Brain pericyte (primary cell): ENCODE results near the gene CCDC150.
"Not testable (repeated sequence)": the region's sequence is repeated elsewhere in the genome, so short reads cannot be mapped to it uniquely, and the experiment has no call there.

Experiments used
- DNase-seq: peaks from one replicate; pipeline ENCODE4 v3.0.0-alpha.2; 2012; ENCODE audit warnings: low read depth, low spot score

Gene CCDC150

DNA sequence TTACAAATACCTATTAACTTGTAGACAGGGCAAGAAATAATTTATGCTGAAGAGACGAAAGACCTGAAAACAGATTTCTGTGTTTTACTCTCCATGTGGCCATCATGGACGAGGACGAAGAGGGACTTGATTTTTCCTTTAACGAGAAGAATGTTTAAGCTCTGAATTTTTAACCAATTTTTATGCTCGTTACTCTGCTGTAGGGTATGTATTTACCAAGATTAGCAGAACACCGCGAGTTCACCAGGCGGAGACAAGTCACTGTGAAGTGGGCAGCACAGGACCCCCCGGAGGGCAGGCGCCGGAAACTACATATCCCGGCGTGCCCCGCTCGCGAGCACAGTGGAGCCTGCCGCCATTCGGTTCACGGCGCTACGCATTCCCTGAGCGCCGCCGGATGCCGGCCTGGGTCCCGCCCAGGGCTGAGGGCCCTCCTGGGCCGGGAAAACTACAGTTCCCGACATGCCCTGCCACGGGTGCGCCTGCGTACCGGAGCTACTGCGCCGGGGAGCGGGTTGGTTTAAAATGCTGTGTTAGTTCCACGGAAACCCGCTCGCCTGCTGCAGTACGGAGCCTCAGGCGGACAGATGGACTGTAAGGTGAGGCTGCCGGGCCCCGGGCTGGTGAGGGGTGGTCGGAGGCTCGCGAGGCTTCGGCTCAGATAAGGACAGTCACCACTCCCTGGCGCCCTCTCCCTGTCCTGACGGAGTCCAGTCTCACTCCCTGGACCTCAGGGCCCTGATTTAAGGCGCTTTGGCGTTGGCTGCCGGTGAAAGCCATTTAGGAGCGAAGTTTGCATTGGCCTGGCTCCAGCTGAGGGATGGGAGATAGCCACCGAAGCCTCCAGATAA, at the start of gene CCDC150:
Gene CCDC150, plus strand, starts transcription at position 536 of the 851 bp plus-strand sequence. Its CDS starts 52 bp downstream, at position 588.
- DNase-seq, result peak; percentile 88

DNA sequence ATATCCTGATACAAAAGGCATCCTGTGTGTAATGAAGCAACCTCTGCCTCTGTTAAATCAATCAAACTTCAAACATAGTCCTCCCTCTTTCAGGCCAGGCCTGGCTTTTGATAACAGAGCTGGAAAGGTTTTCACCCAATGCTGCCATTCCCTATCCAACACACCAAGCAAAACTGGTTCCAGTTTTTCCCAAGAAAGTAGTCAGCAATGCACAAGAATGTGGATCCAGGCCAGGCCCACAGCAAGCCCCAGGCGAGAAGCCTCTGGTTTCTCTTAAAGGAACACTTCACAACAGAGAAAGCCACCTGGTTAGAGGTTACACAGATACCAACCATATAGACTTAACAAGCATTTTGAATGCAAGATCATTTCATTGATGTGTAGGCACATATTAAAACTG, 49.2 kb upstream of the CCDC150 start:
- no peak for DNase-seq

DNA sequence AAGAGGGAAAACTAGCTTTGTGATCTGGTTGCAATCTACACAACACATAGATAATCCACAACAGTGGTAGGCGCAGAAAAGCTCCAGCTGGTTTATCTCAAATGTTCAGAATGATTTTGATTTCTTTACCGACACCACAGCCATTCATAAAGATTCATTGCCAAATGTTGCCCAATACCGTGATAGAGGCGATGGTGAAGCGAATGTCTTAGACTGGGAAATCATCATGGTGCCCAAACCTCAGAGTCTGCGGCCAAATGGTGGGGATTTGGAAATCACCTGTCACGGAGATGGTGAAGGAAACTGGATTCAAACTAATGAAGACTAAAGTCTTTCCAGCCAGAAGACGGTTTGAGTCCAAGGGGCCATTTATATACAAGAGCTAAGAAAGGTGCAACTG, 48.5 kb upstream of the CCDC150 start:
- no peak for DNase-seq

DNA sequence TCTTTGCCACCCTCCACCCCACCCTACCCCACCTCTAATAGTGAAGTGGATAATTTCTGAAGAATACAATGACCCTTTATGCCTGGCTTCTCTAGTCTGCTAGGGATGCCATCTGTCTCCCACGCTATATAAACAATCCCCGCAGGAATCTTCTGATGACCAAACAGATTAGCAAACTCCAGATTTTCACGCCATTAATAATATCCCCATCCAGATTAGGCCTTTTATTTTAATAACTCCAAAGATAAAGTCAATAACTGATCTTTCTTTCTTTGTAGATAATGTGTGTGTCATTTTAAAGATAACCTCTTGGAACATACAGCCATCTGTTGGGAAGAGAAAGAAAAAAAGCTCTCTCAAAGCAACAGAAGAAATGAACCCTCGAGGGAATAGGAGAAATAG, 47.9 kb upstream of the CCDC150 start:
- DNase-seq, result no peak

DNA sequence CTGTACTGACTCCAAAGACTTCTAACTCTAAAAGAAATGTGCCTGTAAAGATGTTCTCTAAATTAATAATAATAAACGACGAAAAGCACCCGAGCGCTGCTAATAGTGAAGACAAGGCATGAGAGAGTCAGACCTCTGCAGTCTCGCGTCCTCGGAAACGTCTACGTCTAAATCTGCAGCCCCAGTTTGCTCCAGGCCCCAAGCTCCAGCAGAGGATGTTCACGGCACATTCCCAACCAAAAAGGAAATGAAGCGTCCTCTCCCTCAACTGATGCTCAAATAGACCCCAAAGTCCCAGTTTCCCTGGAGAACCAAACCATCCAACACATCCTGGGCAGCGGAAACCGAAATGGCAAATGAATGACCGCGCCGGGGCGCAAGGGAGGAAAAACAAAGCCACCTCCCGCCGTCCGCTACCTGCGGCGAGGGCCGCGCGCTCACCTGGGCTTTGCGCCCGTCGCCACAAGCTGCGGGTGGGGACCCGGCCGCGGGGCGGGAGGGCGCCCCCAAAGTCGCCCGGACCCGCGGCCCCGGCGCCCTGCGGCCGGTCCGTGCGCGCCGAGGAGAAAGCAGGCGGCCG, 47.1 kb upstream of the CCDC150 start:
- no peak for DNase-seq

DNA sequence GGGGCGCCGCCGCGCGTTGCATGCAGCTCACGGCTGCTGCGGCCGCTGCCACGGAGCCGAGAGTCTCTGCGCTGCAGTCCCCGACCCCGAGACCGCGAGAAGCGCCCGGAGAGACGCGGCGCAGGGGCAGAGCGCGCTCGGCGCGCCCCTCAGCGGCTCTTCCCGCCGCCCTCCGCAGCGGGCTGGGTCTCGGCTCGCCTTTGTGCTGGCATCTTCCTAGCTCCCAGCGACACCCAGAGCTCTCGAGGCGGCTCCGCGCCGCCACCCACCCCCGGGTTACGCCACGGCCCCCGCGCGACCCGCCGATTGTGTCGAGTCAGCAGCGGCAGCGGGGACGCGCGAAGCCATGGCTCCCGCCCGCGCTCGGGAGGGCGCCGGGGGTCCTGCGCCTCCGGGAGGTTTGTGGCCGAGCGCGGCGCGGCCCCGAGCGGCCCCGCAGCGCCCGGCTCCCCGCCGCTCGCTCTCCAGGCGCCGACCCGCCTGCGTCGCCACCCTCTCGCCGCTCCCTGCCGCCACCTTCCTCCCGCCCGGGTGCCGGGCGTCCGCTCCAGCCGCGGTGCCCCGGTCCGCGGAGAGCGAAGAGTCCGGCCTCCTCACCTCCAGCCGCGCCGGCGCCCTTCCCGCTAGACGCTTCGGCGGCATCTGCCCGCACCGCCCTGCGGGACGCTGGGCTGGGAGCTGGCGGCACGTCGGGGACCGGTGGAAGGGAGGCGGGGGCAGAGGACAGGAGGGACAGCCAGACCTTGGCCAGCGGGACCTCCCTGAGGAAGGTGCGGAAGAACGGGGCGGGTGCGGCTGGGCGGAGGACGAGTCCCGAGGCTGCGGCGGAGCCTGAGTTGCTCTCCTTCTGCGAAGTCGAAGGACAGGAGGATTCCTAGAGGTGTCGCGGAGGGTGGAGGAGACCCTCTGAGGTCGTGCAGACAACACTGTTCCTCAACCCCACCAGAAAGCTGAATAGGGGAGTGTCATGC, 46.3 kb upstream of the CCDC150 start, which contains the start of gene HECW2:
Gene HECW2, minus strand, starts transcription at position 644 of the 971 bp plus-strand sequence.
- DNase-seq, result no peak

DNA sequence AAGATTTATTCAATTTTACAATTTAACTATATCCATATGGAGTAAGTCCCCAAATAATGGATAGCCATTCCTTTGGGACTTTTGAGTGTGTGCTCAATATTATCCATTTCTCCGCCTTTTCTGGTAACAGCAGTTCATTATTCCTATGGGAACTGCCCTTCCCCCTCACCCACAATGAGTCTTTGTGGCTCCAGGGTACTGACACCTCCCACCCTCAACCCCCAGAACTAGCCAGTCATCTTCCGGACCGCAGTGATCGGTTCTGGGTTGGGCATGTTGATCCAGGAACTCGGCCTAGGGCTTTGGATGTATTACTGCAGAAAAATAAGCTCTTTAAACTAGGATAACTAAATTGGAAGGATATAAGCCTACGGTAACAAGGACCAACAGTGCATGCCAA, 45.4 kb upstream of the CCDC150 start:
- no peak for DNase-seq

DNA sequence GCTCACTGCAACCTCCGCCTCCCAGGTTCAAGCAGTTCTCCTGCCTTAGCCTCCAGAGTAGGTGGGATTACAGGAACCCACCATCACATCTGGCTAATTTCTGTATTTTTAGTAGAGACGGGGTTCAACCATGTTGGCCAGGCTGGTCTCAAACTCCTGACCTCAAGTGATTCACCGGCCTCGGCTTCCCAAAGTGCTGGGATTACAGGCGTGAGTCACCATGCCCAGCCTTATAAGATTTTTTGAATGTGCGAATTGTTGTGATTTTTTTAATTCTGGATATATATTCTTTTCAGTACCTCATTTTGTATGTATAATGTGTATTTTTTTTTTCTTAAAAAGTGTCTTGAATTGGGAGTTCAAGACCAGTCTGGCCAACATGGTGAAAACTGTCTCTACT, 42.0 kb upstream of the CCDC150 start:
- DNase-seq, result no peak

DNA sequence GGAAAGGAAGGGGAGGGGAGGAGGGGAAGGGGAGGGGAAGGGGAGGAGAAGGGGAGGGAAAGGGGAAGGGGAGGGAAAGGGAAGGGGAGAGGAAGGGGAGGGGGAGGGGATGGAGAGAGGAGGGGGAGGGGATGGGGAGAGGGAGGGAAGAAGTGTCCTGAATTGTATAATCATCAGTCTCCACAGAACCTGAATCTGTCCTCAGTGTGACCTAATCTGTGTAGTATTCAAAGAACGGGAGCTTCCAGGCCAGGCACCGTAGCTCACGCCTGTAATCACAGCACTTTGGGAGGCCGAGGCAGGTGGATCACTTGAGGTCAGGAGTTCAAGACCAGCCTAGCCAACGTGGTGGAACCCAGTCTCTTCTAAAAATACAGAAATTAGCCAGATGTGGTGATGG, 41.1 kb upstream of the CCDC150 start:
- no peak for DNase-seq

DNA sequence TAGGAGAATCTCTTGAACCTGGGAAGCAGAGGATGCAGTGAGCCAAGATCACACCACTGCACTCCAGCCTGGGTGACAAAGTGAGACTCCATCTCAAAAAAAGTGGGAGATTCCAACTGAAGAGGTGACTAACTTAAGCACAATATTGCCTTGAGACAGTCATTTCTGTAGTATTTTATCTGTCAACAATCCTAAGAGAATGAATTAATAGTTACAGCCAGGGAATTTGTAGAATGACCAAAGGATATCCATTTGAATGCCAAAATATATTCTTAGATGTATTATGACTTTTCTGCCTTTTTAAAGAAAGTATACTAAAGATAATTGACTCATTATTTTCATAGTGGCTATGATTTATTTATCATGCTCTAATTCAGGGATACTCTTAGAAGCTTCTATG, 40.7 kb upstream of the CCDC150 start:
- no peak for DNase-seq

DNA sequence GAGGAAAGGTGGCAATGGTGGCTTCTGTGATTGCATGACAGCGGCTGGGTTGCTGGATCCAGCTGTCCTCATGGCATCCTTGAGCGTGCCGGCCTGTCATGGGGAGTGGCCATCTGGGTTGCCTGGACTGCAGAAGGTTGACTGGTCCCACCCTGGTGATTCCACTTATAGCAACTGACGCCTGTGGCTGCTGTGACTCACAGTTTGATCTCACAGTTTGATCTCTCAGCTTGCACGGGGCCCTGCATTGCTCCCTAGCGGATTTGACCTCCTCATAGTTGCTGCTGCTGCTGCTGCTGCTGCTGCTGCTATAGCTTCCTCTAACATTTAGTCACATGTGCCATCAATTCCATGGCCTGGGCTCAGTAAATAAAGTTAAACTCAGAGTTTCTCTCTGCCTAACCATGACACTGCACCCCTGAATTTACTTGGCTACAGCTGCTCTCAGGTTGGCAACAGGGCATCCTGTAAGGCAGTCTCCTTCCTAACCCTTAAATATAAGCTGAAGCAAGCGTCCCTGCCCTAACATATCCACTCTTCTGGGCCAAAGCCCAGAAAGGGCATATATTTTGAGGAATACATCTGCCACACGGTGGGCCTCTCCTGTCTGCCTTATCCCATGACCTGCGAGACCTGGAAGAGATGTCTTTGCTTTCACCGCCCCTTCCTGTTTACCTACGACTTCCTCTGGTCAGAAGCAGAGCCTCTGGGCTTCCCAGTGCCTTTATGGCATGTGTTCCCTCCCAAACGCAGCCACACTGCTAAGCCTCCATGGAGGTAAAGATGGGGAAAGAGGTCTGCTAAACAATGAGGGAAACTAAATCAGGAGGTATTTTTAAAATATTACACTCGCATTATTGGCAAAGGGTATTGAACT, 37.8 kb upstream of the CCDC150 start:
- DNase-seq, result peak; percentile 87

DNA sequence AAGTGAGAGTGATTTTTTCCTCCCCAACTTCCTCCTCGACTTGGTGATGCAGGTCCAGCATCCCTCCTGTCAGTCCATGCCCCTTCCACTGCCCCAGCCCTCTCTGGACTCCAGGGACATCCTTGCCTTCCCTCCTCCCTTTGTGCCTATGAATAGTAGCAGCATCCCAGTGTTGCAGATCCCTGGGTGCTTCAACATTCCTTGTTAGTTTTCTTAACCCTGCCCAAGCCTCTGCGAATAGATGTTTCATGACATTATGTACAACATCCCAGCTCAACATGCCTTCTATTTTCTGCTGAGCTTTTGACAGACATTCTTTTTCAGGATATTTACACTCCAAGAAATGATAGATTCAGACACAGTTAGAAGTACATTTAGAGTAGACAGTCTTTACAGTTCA, 35.3 kb upstream of the CCDC150 start:
- DNase-seq, result no peak

DNA sequence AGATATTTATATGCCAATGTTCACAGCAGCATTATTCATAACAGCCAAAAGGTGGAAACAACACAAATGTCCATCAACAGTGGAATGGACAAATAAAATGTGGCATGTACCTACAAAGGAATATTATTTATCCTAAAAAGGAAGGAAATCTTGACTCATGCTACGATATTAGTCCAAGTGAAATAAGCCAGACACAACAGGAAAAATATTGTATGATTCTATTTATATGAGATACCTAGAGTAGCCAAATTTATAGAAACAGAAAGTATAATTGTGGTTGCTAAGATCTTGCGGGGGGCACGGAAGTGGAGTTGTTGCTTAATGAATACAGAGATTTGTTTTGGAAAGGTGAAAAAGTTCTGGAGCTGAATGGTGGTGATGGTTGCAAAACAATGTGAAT, 33.0 kb upstream of the CCDC150 start:
- DNase-seq, result no peak

DNA sequence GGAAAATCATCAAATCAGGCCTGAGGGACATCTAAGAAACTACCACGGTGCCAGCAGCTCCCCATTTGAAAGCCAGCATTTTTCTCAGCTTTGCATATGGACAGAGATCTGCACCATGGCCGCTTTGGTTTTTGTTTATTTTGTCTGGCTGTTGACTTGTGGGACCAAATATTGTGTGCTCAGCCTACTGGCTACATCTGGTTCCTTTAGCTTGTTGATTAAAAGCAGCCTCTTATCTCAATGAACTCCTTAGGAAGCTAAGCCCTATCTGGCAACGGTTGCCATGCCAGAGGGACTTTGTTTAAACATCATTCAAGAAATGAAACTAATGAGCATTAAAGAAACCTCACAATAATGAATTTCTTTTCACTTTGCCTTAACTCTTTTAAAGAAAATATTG, 32.4 kb upstream of the CCDC150 start:
- no peak for DNase-seq

DNA sequence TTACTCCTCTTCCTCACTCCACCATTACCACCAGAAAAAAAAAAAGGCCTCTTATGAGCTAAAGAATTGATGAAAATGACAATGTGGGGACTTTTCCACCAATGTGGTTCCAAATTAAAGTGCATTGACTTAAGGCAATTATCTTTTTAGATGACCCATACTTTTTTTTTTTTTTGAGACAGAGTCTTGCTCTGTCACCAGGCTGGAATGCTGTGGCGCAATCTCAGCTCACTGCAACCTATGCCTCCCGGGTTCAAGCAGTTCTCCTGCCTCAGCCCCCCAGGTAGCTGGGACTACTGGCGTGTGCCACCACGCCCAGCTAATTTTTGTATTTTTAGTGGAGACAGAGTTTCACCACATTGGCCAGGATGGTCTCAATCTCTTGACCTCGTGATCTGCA, 31.6 kb upstream of the CCDC150 start:
- not testable (repeated sequence) for DNase-seq

DNA sequence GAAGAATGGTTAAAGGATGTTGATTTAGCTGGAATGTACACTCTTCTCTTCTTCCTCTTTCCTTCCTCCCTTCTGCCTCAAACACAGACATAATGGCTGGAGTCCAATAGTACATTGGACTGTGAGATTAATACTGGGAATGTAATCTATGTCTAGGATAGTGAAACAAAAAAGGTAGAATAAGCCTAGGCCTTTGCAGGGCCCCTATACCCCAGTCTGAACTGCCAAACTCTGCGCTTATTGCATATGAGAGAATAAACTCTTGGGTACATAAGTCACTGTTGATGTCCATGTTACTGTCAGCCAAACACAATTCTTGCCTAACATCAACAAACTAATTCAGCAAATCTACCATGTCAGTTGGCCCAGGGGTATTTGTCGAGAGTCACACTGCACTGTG, 29.7 kb upstream of the CCDC150 start:
- DNase-seq, result no peak

DNA sequence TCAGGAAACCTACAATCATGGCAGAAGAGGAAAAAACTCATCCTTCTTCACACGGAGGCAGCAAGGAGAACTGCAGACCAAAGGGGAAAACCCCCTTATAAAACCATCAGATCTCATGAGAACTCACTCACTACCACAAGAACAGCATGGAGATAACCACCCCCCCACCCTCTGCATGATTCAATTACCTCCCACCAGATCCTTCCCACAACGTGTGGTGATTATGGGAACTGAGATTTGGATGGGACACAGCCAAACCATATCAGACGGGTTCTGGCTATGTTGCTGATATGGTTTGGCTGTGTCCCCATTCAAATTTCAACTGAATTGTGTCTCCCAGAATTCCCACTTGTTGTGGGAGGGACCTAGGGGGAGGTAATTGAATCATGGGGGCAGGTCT, 28.7 kb upstream of the CCDC150 start:
- no peak for DNase-seq

DNA sequence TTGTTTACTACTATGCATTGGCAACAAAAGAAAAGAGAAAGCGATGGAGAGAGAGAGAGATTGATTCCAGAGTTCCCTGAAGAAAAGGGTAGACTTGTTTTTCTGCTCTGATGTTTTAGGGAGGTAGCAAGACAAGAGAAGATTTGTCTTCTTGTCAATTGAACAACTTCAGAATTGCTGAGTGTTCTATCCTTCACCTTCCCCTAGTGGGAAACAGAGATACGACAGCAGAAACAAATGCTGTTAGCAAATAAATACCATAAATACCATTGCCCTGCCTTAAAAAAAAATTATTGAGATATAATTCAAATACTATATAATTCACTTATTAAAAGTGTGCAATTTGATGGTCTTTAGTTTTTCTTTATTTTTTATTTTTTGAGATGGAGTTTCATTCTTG, 26.2 kb upstream of the CCDC150 start:
- DNase-seq, result no peak

DNA sequence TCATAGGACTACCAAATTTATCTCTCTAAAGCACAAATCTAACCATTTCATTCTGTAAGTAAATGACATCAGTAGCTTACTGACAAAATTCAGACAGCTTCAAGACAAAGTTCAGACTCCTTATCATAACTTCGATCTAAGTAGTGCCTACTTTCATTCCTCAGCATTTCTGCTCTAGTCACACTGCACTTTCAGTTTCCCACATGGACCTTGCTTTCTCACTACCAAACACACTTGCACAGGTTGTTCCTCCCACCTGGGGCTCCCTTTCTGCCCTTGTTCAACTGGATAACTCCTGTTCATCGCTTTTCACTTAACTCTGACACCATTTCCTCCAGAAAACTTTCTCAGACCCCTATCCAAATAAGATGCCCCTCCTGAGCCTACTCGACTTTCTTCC, 22.1 kb upstream of the CCDC150 start:
- DNase-seq, result no peak

DNA sequence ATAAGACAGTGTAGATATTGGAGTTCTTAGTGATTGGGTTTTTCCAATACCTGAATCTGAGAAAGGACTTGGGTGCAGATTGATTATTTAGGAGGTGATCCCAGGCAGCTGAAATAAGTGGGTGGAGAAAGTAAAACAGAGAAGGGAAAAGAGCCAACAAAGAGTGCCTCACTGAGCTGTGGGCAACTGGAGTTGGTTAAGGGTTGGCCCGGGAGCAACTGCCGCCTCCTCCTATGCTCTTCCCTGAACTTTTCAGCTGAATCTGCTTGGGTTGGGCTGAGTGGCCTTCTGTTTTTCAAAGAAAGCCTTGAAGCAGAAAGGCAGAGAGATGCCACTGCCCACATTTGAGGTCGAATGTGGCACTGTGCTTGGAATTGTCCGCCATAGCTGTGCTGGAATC, 20.9 kb upstream of the CCDC150 start:
- no peak for DNase-seq

DNA sequence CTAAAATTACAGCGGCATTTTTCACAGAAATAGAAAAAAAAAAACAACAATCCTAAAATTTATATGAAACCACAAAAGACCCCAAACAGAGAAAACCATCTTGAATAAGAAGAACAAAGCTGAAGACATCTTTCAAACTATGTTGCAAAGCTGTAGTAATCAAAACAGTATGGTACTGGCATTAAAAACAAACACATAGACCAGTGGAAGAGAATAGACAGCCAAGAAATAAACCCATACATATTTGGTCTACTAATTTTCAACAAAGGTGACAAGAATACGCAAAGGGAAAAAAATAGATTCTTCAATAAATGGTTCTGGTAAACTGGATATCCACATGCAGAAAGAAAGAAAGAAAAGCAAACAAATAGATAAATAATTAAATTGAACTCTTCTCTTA, 9.0 kb upstream of the CCDC150 start:
- no peak for DNase-seq
